ENCODE measurements around the gene CCDC88C.

The CCDC88C gene

GRCh38 chr14:91242635-91243034 lies 175.0 kb downstream of the CCDC88C start:
- no peak for DNase-seq

GRCh38 chr14:91241863-91242262 lies 175.8 kb downstream of the CCDC88C start:
- DNase-seq: peak in 2 of 5 experiments; percentile 48 to 78

- no peak for DNase-seq
These were observed 179.0 kb downstream of the CCDC88C start for GRCh38 chr14:91238661-91239060.

- no peak for DNase-seq
These were observed 179.5 kb downstream of the CCDC88C start for GRCh38 chr14:91238085-91238484.

- DNase-seq: no peak
These were observed 180.4 kb downstream of the CCDC88C start for GRCh38 chr14:91237219-91237618.

GRCh38 chr14:91235841-91236240 lies 181.8 kb downstream of the CCDC88C start:
- no peak for DNase-seq

DNA sequence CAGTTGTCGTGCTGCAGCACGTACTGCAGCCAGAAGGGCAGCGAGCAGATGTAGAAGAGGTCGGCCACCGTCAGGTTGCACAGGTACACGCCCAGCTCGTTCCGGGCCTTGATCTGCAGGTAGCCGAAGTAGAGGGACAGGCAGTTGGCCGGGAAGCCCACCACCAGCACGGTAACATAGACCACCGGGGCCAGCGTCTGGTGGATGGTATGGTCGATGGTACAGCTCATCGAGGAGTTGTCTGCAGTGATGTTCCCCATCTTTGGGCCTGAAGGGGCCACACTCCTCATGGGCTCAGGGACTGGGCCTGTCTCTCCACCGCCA lies 182.9 kb downstream of the CCDC88C start:
- DNase-seq: no peak

DNA sequence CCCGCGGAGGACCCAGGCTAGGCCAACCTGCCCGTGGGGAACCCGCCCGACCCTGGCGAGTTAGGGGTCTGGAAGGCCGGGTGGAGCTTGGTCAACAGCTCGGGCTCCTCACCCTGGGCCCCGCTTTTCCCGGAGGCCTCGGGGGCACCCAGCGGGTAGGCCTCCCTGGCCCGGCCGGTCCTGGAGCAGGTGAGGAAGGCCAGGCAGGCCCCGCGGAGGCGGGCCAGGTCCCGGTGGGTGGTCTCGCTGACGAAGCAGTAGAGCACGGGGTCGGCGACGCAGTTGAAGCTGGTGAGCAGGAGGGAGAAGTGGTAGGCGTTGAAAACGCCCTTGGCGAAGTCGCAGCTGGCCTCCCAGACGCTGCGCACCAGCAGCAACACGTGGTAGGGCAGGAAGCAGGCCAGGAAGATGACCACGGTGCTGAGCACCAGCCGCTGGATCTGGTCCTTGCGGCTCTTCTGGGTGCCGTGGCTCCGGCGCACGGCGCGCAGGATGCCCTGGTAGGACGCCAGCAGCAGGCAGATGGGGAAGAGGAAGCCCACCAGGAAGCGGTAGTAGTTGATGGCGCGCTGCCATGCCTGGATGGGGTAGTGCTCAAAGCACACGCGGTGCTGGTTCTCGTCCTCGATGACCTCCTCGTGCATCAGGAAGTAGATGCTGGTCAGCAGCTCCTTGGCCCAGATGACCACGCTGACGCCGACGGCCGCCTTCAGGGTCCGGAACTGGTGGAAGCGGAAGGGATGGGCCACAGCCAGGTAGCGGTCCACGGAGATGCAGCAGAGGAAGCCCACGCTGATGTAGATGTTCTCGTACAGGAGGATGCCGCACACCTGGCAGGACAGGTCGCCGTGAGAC lies 183.5 kb downstream of the CCDC88C start:
- no peak for DNase-seq

DNA sequence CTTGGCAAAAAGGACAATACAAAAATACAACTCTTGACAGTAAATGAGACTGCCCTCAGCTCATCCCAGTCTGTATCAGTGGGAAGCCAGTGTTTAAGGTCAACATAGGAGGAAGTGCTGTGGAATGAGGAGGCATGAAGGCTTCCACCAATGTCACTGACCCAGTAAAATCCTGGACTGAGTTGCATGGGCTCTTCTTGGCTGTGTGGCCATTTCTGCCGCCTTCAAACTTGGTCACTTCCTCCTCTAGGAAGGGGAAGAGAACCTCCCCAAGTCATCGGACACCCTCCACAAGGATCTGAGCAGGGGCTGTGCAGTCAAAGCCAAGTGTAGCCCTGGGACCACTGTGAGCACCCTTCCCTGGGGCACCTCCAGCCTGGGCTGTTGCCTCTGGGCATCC lies 185.0 kb downstream of the CCDC88C start:
- DNase-seq: no peak

DNA sequence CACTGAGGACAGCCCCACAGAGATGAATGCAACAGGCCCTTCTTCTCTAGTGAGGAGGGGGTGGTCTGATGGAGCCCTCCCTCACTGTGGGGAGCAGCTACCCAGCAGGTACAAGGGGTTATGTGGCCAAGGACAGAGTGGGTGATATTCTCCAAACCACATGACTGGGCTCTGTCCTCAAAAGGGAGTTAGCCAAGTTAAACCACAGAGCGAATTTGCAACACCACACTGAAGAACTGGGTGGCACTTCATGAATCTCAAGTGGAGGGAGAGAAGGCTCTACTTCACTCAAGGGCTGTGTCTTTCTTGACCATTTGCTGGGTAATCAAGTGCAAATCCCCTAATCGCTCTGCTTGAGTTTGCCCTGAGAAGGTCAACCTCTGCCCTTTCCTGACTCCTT lies 185.6 kb downstream of the CCDC88C start:
- no peak for DNase-seq

GRCh38 chr14:91231446-91231845 lies 186.2 kb downstream of the CCDC88C start:
- DNase-seq: peak in 1 of 5 experiments; percentile 69

GRCh38 chr14:91230397-91231035 lies 187.1 kb downstream of the CCDC88C start:
- DNase-seq: peak in 1 of 5 experiments; percentile 88

GRCh38 chr14:91229743-91230200 lies 187.8 kb downstream of the CCDC88C start:
- DNase-seq: peak in 4 of 5 experiments; percentile 39 to 98 (median 67)

- DNase-seq: no peak
These were observed 188.6 kb downstream of the CCDC88C start for GRCh38 chr14:91229005-91229382.

- DNase-seq: peak; percentile 51 to 92 (median 77)
These were observed 189.3 kb downstream of the CCDC88C start for GRCh38 chr14:91228112-91229004.

DNA sequence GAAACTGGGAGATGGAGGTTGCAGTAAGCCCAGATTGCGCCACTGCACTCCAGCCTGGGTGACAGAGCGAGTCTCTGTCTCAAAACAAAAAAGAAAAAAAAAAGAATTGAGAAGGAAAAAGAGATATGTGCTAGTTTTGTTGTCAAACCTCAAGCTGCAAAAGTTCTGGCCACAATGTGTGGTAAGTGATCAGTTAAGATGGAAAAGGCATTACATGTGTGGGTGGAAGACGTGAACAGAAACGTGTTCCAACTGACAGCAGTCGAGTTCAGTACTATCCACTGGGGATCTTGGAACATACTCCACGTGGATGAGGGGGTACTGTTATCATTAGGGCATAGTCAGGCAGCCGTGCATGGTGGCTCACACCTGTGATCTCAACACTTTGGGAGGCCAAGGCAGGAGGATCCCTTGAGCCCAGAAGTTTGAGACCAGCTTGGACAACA lies 190.4 kb downstream of the CCDC88C start:
- DNase-seq: peak in 2 of 5 experiments; percentile 71 to 90

- peak in 1 of 5 experiments; percentile 38 for DNase-seq
These were observed 191.3 kb downstream of the CCDC88C start for GRCh38 chr14:91226360-91226759.

DNA sequence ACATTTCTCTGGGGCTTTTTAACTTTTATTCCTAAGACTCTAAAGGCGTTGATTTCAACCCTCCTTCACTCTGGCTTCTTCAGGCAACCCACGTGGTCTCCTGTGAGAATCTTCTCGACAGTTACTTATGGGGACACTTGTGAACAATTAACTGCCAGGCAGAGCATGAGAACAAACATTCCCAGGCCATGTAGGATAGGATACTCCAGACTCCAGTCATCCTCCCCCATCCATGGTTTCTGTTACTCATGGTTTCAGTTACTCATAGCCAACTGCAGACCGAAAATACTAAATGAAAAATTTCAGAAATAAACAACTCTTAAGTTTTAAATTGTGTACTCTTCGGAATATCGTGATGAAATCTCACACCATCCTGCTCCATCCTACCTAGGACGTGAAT lies 192.6 kb downstream of the CCDC88C start:
- DNase-seq: no peak

GRCh38 chr14:91223028-91223783 lies 194.4 kb downstream of the CCDC88C start:
- DNase-seq: no peak
